GM18870 (cell line): Measurements from ENCODE around the gene ASIC3.

Experiments
- ATAC-seq: cut with Tn5 transposase; IDR thresholded peaks from one replicate; pipeline ENCODE4 v1.9.1; 2021; ENCODE audit warnings: moderate library complexity; ENCODE audit not compliant: unreplicated experiment

ASIC3 gene

DNA sequence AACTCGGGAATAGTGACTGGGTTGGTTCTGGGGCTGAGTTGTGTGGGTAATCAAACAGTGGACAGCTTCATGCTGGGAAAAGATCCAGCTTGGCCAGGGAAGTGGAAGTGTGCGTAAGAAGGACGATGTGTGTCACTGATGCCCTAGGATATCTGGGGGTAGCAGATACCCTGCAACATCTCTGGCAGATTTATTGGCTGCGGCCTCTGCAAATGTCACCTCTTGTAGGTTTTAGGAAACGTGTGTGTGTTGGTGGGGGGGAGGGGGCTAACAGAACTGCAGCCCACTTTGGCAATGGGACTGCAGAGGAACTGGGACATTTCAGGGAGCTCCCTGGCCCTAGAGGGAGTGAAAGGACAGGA, 37.0 kb downstream of the ASIC3 start:
- ATAC-seq: no peak

DNA sequence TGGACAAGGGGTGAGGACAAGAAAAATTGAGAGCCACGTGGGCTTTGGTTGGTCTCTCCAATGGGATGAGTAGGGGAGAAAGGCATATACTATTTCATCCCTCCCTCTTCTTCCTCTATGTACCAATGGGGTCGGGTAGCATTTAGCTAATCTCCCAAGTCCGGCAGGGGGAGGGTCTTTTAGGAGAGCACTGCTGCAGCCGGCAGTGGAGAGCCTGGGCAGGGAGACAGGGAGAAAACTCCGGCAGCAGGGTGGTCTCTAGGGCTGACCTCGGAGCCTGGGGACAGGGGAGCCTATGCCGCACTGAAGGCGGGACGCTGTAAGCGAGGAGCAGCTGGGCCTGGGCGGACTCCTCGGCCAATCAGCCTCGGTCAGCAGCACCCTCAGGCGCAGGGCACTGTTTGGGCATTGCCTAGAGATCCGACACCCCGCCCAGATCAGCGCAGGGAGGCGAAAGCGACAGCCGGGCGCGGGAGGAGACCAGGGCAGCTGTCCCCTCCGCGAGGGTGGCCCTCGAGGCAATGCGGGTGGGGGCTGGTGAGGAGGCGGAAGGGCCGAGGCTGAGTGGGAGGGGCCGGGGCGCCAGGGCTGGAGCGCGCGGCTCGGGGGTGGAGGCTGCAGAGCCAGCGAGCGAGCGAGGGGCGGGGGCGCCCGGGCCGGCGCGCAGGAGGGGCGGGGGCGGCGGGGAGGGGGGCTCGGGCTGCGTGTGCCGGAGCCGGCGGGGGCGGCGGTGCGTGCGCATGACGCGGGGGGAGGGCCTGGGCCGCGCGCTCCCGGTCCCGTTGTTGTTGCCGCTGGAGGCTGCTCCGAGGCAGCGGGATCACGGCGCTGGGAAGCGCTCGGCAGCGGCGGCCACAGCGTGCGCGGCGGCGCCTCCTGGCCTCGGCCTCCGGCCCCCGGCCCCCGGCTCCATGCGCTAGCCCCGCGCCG, 37.6 kb downstream of the ASIC3 start, which contains the start of gene AGAP3:
Gene AGAP3, plus strand, starts transcription at position 785 of the 930 bp plus-strand sequence. CDS start 267 bp downstream, outside the sequence.
- no peak for ATAC-seq

DNA sequence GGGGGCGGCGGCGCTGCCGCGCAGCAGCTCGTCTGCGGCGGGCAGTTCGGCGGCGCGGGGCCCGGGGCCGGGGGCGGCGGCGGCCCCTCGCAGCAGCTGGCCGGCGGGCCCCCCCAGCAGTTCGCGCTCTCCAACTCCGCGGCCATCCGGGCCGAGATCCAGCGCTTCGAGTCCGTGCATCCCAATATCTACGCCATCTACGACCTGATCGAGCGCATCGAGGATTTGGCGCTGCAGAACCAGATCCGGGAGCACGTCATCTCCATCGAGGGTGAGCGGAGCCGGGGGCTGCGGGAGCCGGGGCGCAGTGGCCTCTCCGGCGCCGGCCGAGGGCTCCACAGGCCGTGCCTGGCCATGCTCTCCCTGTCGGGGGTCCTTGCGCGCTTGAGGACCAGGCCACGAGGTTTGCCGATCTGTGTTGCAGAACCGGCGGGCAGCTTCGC, 38.5 kb downstream of the ASIC3 start:
- no peak for ATAC-seq

DNA sequence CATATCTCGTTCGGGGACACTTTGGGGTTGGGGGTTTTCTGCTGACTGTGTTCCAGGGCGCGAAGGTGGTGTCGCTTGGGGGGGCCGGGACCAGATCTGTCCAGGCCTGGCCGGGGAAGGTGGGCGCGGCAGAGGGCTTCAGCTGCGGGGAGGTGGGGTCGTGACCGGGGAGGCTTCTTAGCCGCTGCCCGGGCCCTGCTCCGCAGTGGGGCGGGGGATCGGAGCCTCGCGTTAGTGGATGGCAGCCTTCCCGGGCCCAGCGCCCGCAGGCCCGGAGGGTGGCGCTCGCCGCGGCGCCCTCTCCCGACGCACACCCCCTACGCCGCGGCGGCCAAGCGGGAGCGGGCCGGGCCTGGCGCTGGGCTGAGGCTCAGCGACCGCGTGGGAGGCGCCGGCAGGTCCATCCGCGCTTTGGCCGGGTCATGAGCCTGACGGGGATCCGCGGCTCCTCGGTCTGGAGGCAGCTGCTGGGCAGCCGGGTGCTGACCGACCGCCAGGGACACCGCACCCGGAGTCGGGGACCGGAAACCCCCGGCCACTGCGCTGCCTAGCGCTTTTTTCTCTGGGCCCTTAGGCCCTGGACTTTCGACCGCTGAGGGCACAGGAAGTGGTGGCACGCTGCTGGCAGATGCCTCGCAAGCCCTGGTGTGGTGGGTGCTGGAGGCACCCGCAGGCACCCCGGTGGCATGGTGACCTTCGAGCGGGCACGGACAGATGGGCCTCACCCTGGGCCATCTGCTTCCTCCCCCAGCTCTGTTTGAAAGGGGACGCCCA, 39.1 kb downstream of the ASIC3 start:
- no peak for ATAC-seq

DNA sequence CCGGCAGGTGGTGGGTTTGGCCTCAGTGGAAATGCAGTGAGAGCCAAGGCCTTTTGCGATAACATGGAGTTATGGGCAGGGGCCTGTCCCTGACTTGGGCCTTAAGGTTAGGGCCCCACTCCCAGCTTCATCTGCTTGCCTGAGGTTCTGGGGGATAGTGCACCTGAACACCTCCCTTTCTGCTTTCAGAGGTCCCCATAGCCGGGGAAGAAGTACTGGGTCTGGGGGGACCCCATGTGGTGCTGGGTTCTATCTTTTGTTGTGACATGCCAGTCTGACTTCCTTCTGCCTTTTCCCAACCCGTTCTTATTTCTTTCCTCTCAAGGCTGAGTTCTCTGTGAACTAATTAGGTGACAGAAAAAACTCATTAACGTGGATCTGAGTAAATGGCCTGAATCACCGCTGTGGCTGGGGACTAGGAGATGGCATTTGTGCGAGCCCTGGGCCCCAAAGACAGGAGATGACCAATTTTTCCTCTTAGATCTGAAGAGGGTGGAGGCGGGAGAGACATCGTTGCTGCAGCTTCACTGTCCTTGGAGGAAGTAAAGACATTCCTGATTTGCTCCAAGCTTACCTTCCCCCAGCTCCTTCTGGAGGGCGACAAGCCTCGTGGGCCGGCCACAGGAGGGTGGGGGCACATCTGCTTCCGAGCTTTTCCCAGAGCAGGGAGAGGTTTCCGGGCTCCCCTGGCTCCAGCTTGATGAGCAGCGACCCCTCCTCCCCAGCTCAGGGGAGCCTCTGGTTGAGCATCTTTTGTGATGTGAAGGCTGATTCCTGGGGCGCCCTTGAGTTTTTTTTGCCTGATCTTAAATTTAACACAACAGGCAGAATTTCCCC, 39.9 kb downstream of the ASIC3 start:
- ATAC-seq: no peak

DNA sequence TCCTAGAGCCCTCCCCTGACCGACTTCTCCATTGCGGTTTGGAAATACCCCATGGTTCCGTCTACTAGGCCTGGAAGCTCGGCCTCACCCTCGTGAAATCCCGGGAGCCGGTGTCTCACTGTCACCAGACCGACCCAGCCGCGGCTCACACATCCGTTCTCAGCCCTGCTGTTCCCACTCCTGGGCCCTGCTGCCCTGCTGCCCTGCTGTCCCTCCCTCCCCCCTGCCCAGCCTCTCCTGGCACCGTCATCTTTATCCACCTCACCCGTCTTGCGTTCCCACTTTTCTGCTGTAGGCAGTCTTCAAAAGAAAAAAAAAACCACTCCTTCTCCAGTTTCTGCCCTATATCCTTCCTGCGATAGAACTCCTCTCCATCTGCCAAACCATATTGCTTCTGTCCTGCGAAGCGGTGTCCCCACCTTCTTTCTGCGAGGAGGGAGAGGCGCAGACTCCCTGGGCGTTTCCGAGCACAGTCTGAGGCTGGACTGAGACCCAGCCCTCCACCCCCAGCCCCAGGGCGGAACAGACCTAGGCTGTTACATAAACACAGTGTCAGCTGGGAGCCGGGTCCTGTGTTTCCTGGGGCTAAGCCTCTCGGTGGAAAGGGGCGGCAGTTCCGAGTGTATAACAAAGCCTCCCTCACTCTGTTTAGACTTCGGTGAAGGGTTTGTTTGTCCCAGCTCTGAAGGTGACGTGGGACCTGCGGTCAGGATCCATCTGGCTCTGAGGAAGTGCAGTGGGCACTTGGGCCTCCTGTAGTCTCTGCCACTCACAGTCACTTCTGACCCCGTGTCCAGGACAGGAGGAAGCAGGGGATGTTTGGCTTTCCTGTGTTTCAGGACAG, 40.7 kb downstream of the ASIC3 start:
- ATAC-seq: no peak

DNA sequence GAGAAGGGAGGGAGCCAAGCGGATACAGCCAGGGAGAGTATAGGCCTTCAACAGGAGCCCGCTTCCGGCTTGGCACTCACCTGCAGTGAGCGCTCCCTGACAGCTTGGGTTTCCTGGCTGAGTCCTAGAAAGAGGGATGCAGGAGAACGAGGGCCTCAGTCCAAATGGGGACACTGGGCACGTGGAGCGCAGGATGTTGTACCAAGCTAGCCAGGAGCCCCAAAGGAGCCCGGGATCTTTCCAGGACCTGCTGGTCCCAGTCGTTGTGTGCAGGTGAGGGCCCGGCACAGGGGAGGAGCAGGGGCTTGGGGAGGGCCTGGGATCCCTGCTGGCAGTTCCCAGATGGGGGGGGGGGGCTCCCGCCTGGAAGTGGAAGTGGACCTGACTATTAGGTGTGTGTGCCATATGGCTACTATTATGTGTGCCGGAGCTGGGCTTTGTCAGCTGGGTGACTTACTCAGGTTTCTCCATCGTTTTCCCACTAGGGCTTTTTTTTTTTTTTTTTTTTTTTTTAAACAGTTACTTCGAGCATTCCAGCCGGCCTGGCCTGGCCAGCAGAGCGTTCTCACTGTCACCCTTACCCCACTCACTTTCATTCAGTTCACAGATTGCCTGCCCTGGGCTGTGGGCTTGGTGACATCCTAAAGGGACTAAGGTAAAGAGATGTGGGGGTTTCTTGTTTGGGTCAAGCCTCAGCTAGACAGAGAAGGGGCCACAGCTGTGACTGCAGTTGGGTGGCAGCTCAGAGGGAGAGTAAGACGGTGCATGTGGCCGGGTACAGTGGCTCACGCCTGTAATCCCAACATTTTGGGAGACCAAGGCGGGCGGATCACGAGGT, 41.8 kb downstream of the ASIC3 start:
- no peak for ATAC-seq

DNA sequence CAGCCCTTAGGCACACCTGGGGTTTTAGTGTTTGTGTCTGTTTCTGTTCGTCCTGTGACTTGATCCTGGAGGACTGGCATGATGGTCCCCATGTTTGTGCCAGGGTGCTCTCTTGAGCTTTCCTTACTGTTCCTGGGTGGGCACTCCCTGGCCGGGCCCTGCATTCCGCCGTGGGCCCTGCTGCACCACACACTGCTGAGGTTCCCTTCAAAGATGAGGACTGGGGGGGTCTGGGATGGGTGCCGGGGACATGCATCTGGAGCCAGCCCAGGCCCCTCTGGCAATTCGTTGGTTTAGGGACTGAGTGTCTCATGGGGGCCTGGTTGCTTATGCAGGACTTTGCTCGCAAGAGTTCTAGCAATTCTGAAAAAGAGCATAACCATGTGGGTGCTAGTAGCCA, 42.7 kb downstream of the ASIC3 start:
- ATAC-seq: no peak

DNA sequence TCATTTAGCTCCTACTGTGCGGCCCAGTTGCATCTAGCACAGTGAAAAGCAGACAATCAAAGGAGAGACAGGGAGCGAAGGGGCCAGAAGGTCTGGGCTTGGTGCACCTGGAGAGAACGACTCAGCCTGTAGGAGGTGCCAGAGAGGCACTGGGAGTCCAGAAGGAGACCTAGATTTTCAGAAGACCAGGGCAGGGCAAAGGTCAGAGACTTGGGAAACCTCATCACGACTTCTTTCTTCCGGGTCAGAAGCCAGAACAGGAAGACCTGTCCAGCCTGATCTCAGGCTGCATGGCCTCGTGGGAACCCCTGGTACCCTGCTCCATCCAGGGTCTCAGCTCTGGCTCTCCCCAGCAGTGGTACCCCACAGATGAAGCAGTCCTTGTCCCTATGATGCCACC, 43.1 kb downstream of the ASIC3 start:
- ATAC-seq: no peak

DNA sequence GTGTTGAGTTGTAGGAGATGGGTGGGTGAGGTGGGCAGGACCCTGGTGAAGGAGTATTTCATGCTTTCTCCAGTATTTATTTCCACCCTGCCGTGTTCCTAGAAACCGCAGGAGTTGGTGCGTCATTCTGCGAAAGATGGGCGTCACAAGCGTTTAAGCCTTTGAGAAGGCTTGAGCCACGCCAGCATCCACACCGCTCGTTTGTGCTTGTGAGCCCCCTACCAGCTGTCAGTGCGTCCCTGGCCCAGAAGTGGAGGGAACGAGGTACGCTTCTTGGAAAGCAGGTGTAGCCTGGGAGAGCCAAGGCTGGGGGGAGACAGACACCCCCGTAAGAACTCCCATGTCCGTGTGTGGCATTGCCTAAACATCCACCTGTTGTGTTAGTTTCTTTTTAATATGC, 43.7 kb downstream of the ASIC3 start:
- no peak for ATAC-seq

DNA sequence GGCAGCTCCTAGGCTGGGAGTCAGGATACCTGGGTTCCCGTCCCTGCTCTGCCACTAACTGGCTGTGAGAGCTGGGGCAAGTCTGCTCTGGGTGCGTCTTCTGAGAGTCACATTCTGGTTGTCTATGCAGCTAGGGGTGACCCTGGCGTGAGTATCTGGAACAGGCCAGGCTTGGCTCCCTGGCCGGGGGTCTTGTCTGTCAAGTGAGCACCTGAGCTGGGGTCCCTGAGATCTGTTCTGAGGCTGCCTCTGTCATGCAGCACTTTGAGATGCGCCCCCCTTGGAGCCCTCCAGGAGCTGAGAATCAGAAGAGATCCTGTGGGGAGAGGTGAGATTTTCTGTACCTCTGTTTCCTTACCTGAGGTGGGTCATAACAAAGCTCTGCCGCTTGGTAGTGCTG, 45.4 kb downstream of the ASIC3 start:
- ATAC-seq: no peak

DNA sequence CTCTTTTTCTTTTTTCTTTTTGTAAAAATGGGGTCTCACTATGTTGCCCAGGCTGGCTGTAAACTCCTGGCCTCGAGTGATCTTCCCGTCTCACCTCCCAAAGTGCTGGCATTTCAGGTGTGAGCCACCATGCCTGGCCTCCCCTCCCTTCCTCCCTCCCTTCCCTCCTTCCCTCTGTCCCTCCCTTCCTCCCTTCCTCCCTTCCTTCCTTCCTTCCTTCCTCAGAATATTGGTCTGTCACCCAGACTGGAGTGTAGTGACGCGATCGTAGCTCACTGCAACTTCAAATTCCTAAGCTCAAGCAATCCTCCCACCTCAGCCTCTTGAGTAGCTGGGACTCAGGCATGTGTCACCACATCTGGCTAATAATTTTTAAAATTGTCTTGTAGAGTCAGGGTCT, 46.3 kb downstream of the ASIC3 start:
- ATAC-seq: no peak

DNA sequence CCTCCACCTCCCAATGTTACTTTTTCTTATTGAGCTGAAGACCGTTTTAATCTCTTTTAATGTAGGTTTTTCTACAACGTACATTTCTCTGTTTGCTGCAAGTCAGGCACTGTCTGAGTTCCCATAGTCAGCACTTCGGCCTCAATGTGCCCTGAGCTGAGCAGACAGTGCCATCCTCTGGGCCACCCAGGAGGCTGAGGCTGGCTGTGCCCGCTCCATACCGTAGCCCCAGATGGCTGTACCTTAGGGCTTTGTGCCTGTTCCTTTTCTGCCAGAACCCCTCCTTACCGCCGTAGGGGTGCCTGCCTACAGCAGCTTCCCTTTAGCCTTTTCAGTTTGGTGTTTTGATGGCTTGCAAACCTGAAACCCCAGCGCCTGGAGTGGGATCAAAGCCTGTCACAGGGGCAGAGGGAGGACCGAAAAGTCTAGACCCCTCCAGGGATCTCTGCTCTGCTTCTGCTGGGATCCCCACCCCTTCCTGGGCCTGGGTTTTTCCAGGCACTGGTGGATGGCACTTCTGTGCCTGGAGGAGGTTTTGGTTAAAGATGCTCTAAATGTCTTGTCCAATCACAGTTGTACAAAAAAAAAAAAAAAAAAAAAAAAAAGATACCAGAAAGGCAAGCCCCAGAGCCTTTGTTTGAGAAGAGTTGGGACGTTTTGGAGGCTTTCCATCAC, 46.9 kb downstream of the ASIC3 start:
- no peak for ATAC-seq

DNA sequence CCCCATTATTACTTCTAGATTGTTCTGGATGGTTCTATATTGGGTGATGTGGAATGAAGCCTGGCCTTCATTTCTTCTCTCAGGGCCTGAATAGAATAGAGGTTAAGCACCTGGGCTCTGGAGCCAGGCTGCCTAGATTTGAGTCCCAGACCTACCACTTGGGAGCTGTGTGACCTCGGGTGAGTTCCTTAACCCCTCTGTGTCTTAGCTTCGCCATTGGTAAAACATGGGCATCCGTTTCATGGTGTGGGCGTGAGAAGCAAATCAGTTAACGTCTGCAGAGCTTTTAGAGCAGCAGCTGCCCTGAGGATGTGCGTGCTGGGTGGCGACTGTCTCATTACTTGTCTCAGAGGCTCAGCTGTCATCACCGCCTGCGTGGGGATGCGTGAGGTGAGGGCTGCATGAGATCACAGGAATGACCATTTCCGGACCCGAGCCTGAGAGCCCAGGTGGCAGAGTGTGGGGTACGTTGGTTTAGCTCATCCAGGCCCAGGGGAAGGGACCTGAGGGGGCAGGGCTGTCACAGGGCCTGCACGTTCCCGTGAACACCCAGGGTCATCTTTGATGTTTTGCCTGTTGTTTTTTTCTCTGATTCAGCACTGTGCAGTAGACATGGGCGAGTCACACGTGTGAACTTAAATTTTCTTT, 47.6 kb downstream of the ASIC3 start:
- ATAC-seq: no peak

DNA sequence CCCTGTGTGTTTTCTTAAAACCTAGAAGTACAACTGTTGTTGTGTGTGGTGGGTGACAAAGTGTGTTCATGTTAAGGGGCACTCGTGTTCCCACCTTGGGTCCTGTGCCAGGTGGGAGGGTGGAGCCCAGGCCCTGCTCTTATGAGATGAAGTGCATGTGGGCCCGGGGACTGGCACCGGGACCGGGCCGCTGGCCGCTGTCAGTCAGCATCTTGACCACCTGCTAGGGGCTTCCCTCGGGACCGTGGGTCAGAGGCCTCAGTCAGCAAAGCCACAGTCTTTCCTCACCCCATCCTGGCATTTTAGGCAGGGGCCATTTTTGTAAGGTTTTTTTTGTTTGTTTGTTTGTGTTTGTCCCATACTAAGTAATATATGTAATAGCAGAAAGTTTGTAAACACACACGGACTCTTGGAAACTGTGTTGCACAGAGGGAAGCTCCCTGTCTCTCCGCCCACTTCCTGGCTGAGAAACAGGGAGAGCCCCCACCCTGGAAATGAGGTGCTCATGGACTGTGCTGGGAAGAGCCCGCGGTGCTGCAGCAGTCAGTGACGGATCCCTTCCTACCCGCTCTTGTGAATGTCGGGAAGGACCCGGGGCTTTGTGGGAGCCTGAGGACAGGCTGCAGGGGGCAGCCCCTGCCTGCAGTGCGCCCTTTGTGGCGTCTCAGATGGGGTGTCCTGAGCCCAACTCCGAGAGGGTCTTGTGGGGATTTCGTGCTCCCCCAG, 51.3 kb downstream of the ASIC3 start:
- no peak for ATAC-seq

DNA sequence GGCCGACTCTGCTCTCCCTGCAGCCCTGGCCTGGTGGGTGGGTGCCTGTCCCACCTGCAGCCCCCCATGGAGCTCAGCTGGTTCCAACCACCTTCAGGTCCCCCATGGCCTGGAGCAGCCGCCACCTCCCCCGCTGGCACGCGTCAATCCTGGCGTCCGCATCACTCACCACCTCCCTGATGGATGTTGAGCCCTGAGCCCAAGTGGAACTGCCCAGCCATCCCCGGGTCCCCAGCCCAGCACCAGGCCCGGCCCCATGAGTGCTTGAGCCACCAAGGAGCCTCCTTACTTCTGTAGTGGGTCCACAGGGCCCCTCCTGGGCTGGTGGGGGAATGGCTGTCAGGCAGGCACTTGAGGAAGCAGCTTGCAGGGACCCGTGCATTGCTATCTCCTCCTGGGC, 52.6 kb downstream of the ASIC3 start:
- no peak for ATAC-seq

DNA sequence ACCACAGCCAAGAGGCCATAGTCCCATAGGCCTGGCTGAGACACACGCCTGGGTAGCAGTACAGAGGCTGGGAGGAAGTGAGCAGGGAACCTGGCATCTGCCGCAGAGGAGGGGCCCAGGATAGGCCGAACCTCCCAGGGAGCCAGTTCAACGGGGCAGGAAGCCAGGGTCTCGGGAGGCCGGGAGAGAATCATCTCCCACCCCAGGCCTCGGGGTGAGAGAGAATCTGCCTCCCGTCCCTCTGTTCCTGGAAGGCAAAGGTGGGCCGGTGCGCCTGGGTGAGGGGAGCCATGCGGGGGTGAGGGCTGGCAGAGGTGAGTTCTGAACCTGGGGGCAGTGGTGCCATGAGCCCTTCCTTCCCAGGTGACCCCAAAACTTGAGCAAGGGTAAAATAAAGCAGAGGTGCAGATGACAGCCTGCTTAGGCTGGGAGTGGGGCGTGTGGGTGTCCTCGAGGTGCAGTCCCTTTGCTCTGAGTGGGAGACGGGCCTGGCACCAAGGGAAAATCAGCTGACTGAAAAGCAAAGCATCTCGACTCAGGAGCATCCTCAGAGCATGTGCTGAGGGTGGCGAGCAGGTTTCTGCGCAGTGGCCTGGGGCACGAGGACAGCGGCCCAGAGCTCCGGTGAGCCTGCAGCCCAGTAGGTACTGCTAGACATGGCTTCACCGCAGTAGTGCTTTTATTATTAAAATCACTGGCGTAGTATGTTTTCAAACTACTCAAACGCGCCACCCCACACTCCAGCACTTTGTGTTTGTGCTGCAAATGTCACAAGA, 53.5 kb downstream of the ASIC3 start:
- ATAC-seq: no peak
